ENCODE data around the gene TM4SF5.
"Not testable (repeated sequence)": the region's sequence is repeated elsewhere in the genome, so short reads cannot be mapped to it uniquely, and the experiment has no call there.

TM4SF5 gene

GRCh38 chr17:4818276-4818675, 46.6 kb downstream of the TM4SF5 start:
- H3K36me3 Mint-ChIP-seq (ENCODE audit: low read depth), result peaks cover 32% of the 10 kb centered on the region
- H3K4me3 Mint-ChIP-seq, result no peak overlapping the region
- TF ChIP-seq, protein P1, sequence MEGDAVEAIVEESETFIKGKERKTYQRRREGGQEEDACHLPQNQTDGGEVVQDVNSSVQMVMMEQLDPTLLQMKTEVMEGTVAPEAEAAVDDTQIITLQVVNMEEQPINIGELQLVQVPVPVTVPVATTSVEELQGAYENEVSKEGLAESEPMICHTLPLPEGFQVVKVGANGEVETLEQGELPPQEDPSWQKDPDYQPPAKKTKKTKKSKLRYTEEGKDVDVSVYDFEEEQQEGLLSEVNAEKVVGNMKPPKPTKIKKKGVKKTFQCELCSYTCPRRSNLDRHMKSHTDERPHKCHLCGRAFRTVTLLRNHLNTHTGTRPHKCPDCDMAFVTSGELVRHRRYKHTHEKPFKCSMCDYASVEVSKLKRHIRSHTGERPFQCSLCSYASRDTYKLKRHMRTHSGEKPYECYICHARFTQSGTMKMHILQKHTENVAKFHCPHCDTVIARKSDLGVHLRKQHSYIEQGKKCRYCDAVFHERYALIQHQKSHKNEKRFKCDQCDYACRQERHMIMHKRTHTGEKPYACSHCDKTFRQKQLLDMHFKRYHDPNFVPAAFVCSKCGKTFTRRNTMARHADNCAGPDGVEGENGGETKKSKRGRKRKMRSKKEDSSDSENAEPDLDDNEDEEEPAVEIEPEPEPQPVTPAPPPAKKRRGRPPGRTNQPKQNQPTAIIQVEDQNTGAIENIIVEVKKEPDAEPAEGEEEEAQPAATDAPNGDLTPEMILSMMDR (IDR thresholded peaks at IDR 0.05), result no peak
- DNase-seq, result no peak
- peak overlapping the region; percentile 88 for H3K27ac Mint-ChIP-seq
- H3K27me3 Mint-ChIP-seq (ENCODE audit: low read depth, poor library complexity), result no peaks in the 10 kb centered on the region
- H3K9me3 Mint-ChIP-seq, result peaks cover 3% of the 10 kb centered on the region
- H3K4me1 Mint-ChIP-seq, result peaks cover under 1% of the 10 kb centered on the region

DNA sequence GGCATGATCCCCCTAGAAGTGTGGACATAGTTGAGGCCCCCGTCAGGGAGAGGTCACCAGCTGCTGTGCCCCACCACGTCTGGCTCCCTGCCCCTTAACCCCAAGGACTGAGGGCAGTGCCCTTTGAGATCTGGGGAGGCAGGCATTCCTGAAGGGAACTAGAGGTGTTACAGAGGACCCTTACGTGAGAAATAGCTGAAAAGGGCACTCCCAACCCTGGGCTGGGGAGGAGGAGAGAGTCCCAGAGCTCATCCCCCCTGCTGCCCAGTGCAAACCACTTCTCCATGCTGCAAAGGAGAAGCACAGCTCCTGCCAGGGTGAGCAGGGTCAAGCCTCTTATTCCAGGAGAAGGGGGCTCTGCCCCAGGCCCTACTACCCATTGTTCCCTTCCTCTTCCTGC, 51.1 kb downstream of the TM4SF5 start:
- TF ChIP-seq, protein P1 (IDR thresholded peaks at IDR 0.05), result no peak
- H3K36me3 Mint-ChIP-seq (ENCODE audit: low read depth), result peaks cover 10% of the 10 kb centered on the region
- H3K9me3 Mint-ChIP-seq, result no peaks in the 10 kb centered on the region
- peak overlapping the region; percentile 90 for H3K27ac Mint-ChIP-seq
- H3K4me3 Mint-ChIP-seq, result no peak overlapping the region
- H3K4me1 Mint-ChIP-seq, result no peaks in the 10 kb centered on the region
- H3K27me3 Mint-ChIP-seq (ENCODE audit: low read depth, poor library complexity), result no peaks in the 10 kb centered on the region
- no peak for DNase-seq

- Mint-ChIP-seq H3K27ac (peak overlapping the region; percentile 90), H3K4me3 (no peak overlapping the region), H3K36me3 (ENCODE audit: low read depth) (peaks cover 10% of the 10 kb centered on the region), H3K4me1 (no peaks in the 10 kb centered on the region), H3K9me3 (no peaks in the 10 kb centered on the region), H3K27me3 (ENCODE audit: low read depth, poor library complexity) (no peaks in the 10 kb centered on the region)
- TF ChIP-seq, protein P1 (IDR thresholded peaks at IDR 0.05), result no peak
- no peak for DNase-seq
These were observed 51.8 kb downstream of the TM4SF5 start for GRCh38 chr17:4823373-4824089.

GRCh38 chr17:4827399-4827798, 55.7 kb downstream of the TM4SF5 start:
- Mint-ChIP-seq H3K4me3 (no peak overlapping the region), H3K4me1 (no peaks in the 10 kb centered on the region), H3K27ac (no peak overlapping the region), H3K27me3 (ENCODE audit: low read depth, poor library complexity) (no peaks in the 10 kb centered on the region), H3K36me3 (ENCODE audit: low read depth) (no peaks in the 10 kb centered on the region), H3K9me3 (no peaks in the 10 kb centered on the region)
- TF ChIP-seq, protein P1 (IDR thresholded peaks at IDR 0.05), result no peak
- no peak for DNase-seq

- H3K4me3 Mint-ChIP-seq, result peak overlapping the region; percentile 88
- H3K27me3 Mint-ChIP-seq (ENCODE audit: low read depth, poor library complexity); H3K9me3 Mint-ChIP-seq; H3K36me3 Mint-ChIP-seq (ENCODE audit: low read depth); DNase-seq: not testable (repeated sequence)
- H3K27ac Mint-ChIP-seq, result peak overlapping the region; percentile 93
- peaks cover 36% of the 10 kb centered on the region for H3K4me1 Mint-ChIP-seq
These were observed 61.1 kb downstream of the TM4SF5 start for GRCh38 chr17:4832829-4833177.
